ENCODE measurements around the gene C1QTNF2. TPM values are rescaled to one million over a fixed set of nuclear protein-coding genes. Genes with fewer than 3 reads are reported as not detected.

The C1QTNF2 gene
- total RNA-seq, 1 experiment from 2014 or later: 3.0 TPM

GRCh38 chr5:160303690-160304089 lies 66.7 kb downstream of the C1QTNF2 start:
- DNase-seq (ENCODE audit: low read depth): no peak

DNA sequence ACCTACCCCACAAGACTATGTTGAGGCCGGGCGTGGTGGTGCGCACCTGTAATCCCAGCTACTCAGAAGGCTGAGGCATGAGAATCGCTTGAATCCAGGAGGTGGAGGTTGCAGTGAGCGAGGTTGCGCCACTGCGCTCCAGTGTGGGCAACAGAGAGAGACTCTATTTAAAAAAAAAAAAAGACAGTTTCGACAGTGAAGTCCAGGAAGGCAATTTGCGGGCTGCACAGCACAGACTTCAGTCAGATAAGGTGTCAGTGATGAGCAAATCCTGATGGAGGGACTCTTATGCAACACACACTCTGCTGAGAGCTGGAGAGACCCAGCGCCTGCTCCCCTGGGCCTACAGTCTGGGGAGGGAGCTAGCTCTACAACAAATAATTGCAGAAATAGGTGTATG lies 72.2 kb downstream of the C1QTNF2 start:
- no peak for DNase-seq (ENCODE audit: low read depth)

GRCh38 chr5:160297776-160298175 lies 72.7 kb downstream of the C1QTNF2 start:
- no peak for DNase-seq (ENCODE audit: low read depth)

Other genes with a start within 250 kb of the C1QTNF2 start
- 5.7 and 10.7 TPM in 2 replicates for gene FABP6, start 141.1 kb downstream of the C1QTNF2 start, total RNA-seq (2014; rRNA removed; shearing (Covaris generic))
- gene CCNJL, start 58.1 kb downstream of the C1QTNF2 start, total RNA-seq (2014; rRNA removed; shearing (Covaris generic)): 6.1 and 7.0 TPM in 2 replicates
- 8.5 and 10.3 TPM in 2 replicates for gene FAM200C, start 29.4 kb upstream of the C1QTNF2 start, total RNA-seq (2014; rRNA removed; shearing (Covaris generic))
- gene SLU7, start 48.5 kb upstream of the C1QTNF2 start, total RNA-seq (2014; rRNA removed; shearing (Covaris generic)): 62.4 and 64.4 TPM in 2 replicates
- gene PTTG1, start 51.2 kb upstream of the C1QTNF2 start, total RNA-seq (2014; rRNA removed; shearing (Covaris generic)): 497 and 636 TPM in 2 replicates